ENCODE results near the gene ATP4B. TPM values are rescaled to one million over a fixed set of nuclear protein-coding genes. Genes with fewer than 3 reads are reported as not detected.

Gene ATP4B
- total RNA-seq, 1 experiment from 2014 or later: not detected

DNA sequence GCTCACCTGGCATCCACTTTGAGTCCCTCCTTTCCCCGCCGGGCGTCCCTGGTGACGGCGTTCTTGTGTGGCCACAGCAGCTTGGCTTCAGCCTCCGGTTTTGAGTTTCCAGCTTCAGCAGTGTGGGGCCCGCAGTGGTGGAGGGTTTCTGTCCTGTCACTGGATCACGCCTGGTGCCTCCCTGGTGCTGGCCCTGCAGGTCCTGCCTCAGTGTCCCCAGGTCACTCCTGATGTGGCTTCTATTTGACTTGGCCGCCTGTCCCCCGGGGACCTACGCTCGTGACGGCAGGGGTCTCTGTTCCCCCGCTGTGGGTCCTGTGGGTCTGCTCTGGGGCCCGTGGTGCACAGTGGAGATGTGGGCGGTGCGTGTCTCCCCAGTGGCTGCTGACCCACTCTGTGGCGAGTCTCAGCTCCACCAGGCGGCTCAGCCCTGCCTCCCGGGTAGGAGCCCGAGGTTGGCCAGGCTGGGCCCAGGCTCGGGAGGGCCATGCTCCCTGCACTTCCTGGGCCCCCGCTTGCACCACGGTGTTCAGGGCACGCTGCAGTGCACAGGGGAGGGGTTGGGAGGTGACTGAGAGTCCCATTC lies 1.9 kb downstream of the ATP4B start:
- H4K91ac ChIP-seq (ENCODE audit: insufficient read length, low read depth, low read length): no peak overlapping the region
- Mint-ChIP-seq H3K27me3 (ENCODE audit: low read depth) (peaks cover 2% of the 10 kb centered on the region), H3K4me3 (no peak overlapping the region), H3K4me1 (peaks cover 2 to 3% of the 10 kb centered on the region in 2 experiments; a peak in 2 of 4 replicates), H3K9me3 (peaks cover 0 to under 1% of the 10 kb centered on the region in 2 experiments; a peak in 1 of 5 replicates), H3K36me3 (ENCODE audit: insufficient read depth in 1 of 3, low read depth in 3 of 3) (peaks cover 0 to 1% (median 0%) of the 10 kb centered on the region in 3 experiments; a peak in 1 of 7 replicates), H3K27ac (no peak overlapping the region)
- H2AFZ ChIP-seq (ENCODE audit: low read length): no peak overlapping the region
- H3K4ac ChIP-seq (ENCODE audit: low read depth, low read length): no peak overlapping the region
- H4K5ac ChIP-seq (ENCODE audit: insufficient read length, low read depth, low read length): no peak overlapping the region
- TF ChIP-seq, protein P1, sequence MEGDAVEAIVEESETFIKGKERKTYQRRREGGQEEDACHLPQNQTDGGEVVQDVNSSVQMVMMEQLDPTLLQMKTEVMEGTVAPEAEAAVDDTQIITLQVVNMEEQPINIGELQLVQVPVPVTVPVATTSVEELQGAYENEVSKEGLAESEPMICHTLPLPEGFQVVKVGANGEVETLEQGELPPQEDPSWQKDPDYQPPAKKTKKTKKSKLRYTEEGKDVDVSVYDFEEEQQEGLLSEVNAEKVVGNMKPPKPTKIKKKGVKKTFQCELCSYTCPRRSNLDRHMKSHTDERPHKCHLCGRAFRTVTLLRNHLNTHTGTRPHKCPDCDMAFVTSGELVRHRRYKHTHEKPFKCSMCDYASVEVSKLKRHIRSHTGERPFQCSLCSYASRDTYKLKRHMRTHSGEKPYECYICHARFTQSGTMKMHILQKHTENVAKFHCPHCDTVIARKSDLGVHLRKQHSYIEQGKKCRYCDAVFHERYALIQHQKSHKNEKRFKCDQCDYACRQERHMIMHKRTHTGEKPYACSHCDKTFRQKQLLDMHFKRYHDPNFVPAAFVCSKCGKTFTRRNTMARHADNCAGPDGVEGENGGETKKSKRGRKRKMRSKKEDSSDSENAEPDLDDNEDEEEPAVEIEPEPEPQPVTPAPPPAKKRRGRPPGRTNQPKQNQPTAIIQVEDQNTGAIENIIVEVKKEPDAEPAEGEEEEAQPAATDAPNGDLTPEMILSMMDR (conservative IDR thresholded peaks at IDR 0.05): no peak
- H3K14ac ChIP-seq (ENCODE audit: insufficient read depth, low read length): no peak overlapping the region; the same call in 1 of the 2 replicates
- H2BK20ac ChIP-seq (ENCODE audit: low read depth, low read length, poor library complexity, severe bottlenecking): no peak overlapping the region
- WGBS (ENCODE audit: extremely low coverage, insufficient read length, low lambda C conversion rate): no CpG with 5 or more reads among the region's 25 CpGs
- no peak overlapping the region for H2BK15ac ChIP-seq (ENCODE audit: low read depth, low read length)
- no peaks in the 10 kb centered on the region for H3K4me1 ChIP-seq (ENCODE audit: insufficient read depth, low read length)
- DNase-seq: no peak
- H3K4me2 ChIP-seq (ENCODE audit: insufficient read depth, insufficient read length, low read length): no peak overlapping the region
- H3K27me3 ChIP-seq (ENCODE audit: insufficient read depth, low read length): no peaks in the 10 kb centered on the region
- no peak overlapping the region for H2AK5ac ChIP-seq (ENCODE audit: insufficient read length, low read length)
- H3K9me3 ChIP-seq (ENCODE audit: control insufficient read depth, low read depth, low read length): no peaks in the 10 kb centered on the region
- H3K9ac ChIP-seq (ENCODE audit: extremely low read depth, insufficient read length, low read length): no peak overlapping the region
- H3K79me1 ChIP-seq (ENCODE audit: insufficient read depth, low read depth, low read length, poor library complexity, severe bottlenecking): no peaks in the 10 kb centered on the region
- no peak overlapping the region for H3K27ac ChIP-seq (ENCODE audit: insufficient read length, low read depth, low read length)
- no peak overlapping the region for H2BK5ac ChIP-seq (ENCODE audit: insufficient read length, low read length)
- H4K8ac ChIP-seq (replicated peaks; ENCODE audit: insufficient read length, low read depth, low read length): no peak overlapping the region
- no peak overlapping the region for H3K23ac ChIP-seq (ENCODE audit: insufficient read length, low read depth, low read length)
- H3K23me2 ChIP-seq (ENCODE audit: insufficient read length, low read depth, low read length, poor library complexity, severe bottlenecking): no peaks in the 10 kb centered on the region
- no peak overlapping the region for H2BK12ac ChIP-seq (ENCODE audit: insufficient read length, low read depth, low read length)
- H3K79me2 ChIP-seq (ENCODE audit: insufficient read depth, low read length): no peaks in the 10 kb centered on the region
- no peak overlapping the region for H3T11ph ChIP-seq (ENCODE audit: low read length)
- H2BK120ac ChIP-seq (ENCODE audit: low read depth, low read length, poor library complexity, severe bottlenecking): no peak overlapping the region
- H3K56ac ChIP-seq (ENCODE audit: insufficient read length, low read depth, low read length): no peak overlapping the region
- H4K20me1 ChIP-seq (ENCODE audit: control insufficient read depth, insufficient read depth, insufficient read length): no peaks in the 10 kb centered on the region
- H3K18ac ChIP-seq (ENCODE audit: insufficient read length, low read depth, low read length): no peak overlapping the region

Measured in H9 (cell line).